ENCODE data around the gene MAMDC4. TPM values are rescaled to one million over a fixed set of nuclear protein-coding genes. Genes with fewer than 3 reads are reported as not detected.

The MAMDC4 gene
- total and polyA plus RNA-seq, 2 of the 13 experiments (the other 11 are each of a cell fraction or from before 2014, with no cell fraction given), result 6.0 to 6.8 TPM

DNA sequence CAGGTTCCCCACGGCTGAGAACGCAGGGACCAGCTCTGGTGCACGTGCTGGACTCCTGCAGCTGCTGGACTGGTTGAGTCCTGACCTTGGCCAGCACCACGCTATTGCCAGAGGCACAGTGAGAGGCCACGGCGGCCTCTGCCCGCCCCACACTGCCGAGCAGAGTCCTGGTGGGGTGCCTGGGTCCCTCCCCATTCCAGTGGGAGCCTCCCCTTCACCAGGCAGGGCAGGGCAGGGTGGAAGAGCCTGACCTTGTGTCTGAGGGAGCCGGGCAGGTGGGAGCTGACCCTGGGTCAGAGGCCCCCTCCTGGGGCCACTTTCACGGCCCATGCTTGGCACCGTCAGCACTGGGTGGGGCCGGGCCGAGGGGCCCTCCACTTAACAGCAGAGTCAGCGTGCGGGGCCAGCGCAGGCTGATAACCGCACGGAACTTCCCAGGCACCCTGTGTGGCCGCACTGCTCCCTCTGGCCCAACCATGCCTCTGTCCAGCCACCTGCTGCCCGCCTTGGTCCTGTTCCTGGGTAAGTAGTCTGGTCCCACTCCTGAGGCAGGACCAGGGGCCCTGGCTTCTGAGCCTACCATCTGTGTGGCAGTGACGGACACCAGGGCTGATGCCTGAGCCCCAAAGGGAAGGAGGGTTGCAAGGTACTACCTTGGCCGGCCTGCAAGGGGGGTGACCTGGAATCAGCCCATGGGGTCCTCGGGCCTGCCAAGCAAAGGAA, at the start of gene MAMDC4 (continued):
- TF ChIP-seq, protein P1, sequence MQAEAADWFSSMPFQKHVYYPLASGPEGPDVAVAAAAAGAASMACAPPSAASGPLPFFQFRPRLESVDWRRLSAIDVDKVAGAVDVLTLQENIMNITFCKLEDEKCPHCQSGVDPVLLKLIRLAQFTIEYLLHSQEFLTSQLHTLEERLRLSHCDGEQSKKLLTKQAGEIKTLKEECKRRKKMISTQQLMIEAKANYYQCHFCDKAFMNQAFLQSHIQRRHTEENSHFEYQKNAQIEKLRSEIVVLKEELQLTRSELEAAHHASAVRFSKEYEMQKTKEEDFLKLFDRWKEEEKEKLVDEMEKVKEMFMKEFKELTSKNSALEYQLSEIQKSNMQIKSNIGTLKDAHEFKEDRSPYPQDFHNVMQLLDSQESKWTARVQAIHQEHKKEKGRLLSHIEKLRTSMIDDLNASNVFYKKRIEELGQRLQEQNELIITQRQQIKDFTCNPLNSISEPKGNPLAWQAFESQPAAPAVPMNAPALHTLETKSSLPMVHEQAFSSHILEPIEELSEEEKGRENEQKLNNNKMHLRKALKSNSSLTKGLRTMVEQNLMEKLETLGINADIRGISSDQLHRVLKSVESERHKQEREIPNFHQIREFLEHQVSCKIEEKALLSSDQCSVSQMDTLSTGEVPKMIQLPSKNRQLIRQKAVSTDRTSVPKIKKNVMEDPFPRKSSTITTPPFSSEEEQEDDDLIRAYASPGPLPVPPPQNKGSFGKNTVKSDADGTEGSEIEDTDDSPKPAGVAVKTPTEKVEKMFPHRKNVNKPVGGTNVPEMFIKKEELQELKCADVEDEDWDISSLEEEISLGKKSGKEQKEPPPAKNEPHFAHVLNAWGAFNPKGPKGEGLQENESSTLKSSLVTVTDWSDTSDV (CRISPR knock-in tag; IDR thresholded peaks at IDR 0.05), result no peak
- TF ChIP-seq ZNF510 (CRISPR knock-in tag; IDR thresholded peaks at IDR 0.05; ENCODE audit: low read depth), result no peak
- TF ChIP-seq TBL1XR1 (IDR thresholded peaks at IDR 0.05; ENCODE audit: borderline replicate concordance, low read length, partially characterized antibody), result no peak
- no peak for TF ChIP-seq FOXK2 (IDR thresholded peaks at IDR 0.05)
- TF ChIP-seq TCF7 (IDR thresholded peaks at IDR 0.05; ENCODE audit: low read depth), result no peak
- TF ChIP-seq PHF21A (CRISPR knock-in tag; IDR thresholded peaks at IDR 0.05), result no peak
- TF ChIP-seq FOXM1 (CRISPR knock-in tag; IDR thresholded peaks at IDR 0.05), result no peak
- no peak for TF ChIP-seq NR3C1 (CRISPR knock-in tag; IDR thresholded peaks at IDR 0.05)
- no peak for TF ChIP-seq TGIF2 (CRISPR knock-in tag; IDR thresholded peaks at IDR 0.05)
- no peak for TF ChIP-seq ZFP82 (CRISPR knock-in tag; IDR thresholded peaks at IDR 0.05; ENCODE audit: borderline replicate concordance)
- no peak for TF ChIP-seq MATR3 (CRISPR knock-in tag; IDR thresholded peaks at IDR 0.05)
- TF ChIP-seq ZKSCAN8 (CRISPR knock-in tag; IDR thresholded peaks at IDR 0.05; ENCODE audit: borderline replicate concordance), result no peak
- TF ChIP-seq KDM4B (CRISPR knock-in tag; IDR thresholded peaks at IDR 0.05), result no peak
- no peak for TF ChIP-seq ZNF614 (CRISPR knock-in tag; IDR thresholded peaks at IDR 0.05; ENCODE audit: borderline replicate concordance)
- no peak for TF ChIP-seq ZSCAN29 (CRISPR knock-in tag; conservative IDR thresholded peaks at IDR 0.05)
- no peak for TF ChIP-seq CENPX (CRISPR knock-in tag; IDR thresholded peaks at IDR 0.05)
- TF ChIP-seq, protein P2, sequence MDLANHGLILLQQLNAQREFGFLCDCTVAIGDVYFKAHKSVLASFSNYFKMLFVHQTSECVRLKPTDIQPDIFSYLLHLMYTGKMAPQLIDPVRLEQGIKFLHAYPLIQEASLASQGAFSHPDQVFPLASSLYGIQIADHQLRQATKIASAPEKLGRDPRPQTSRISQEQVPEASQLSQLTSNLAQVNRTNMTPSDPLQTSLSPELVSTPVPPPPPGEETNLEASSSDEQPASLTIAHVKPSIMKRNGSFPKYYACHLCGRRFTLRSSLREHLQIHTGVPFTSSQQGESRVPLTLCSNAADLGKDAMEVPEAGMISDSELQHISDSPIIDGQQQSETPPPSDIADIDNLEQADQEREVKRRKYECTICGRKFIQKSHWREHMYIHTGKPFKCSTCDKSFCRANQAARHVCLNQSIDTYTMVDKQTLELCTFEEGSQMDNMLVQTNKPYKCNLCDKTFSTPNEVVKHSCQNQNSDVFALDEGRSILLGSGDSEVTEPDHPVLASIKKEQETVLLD (CRISPR knock-in tag; IDR thresholded peaks at IDR 0.05; ENCODE audit: low read depth), result no peak
- peak; percentile 93 for TF ChIP-seq AGO2 (optimal IDR thresholded peaks at IDR 0.05; ENCODE audit: low read depth, low read length)
- no peak for TF ChIP-seq MTA1 (CRISPR knock-in tag; IDR thresholded peaks at IDR 0.05; ENCODE audit: borderline replicate concordance)
- TF ChIP-seq, protein P3, sequence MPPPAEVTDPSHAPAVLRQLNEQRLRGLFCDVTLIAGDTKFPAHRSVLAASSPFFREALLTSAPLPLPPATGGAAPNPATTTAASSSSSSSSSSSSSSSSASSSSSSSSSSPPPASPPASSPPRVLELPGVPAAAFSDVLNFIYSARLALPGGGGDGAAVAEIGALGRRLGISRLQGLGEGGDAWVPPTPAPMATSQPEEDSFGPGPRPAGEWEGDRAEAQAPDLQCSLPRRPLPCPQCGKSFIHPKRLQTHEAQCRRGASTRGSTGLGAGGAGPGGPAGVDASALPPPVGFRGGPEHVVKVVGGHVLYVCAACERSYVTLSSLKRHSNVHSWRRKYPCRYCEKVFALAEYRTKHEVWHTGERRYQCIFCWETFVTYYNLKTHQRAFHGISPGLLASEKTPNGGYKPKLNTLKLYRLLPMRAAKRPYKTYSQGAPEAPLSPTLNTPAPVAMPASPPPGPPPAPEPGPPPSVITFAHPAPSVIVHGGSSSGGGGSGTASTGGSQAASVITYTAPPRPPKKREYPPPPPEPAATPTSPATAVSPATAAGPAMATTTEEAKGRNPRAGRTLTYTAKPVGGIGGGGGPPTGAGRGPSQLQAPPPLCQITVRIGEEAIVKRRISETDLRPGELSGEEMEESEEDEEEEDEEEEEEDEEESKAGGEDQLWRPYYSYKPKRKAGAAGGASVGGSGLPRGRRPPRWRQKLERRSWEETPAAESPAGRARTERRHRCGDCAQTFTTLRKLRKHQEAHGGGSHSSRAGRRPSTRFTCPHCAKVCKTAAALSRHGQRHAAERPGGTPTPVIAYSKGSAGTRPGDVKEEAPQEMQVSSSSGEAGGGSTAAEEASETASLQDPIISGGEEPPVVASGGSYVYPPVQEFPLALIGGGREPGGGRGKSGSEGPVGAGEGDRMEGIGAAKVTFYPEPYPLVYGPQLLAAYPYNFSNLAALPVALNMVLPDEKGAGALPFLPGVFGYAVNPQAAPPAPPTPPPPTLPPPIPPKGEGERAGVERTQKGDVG (CRISPR knock-in tag; IDR thresholded peaks at IDR 0.05; ENCODE audit: borderline replicate concordance), result 0 out of 2 replicates have a peak, but pooled peaks have one; percentile 40
- TF ChIP-seq ZNF382 (CRISPR knock-in tag; IDR thresholded peaks at IDR 0.05; ENCODE audit: borderline replicate concordance), result no peak
- TF ChIP-seq KDM1A (CRISPR knock-in tag; IDR thresholded peaks at IDR 0.05), result no peak
- TF ChIP-seq, protein P4, sequence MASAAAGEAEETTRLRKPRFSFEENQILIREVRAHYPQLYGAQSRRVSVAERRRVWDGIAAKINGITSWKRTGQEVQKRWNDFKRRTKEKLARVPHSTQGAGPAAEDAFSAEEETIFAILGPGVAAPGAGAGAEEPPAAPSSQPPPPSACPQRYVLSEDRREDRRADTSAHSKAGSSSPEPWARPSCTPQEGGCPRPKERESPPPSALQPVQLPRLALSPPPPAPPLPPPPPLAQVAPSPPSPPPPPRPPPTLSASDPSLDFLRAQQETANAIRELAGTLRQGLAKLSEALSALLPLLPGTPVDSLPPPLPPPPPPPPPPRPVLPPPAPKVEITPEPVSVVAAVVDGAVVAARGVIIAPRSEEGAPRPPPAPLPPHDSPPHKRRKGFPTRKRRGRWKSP (CRISPR knock-in tag; IDR thresholded peaks at IDR 0.05), result 0 out of 2 replicates have a peak, but pooled peaks have one; percentile 20
